Retinal pigment epithelial cell (primary cell): ENCODE measurements around the gene FAM76A.
"Not testable (repeated sequence)": the region's sequence is repeated elsewhere in the genome, so short reads cannot be mapped to it uniquely, and the experiment has no call there.

Source experiments
- DNase-seq: peaks from one replicate; pipeline ENCODE4 v3.0.0-alpha.2; 2010; ENCODE audit warnings: low read depth
- H3K4me3 ChIP-seq: 2 replicates; pipeline ENCODE4 v1.5.1; 2011; ENCODE audit warnings: mild to moderate bottlenecking, low read length, control low read depth, moderate library complexity
- TF ChIP-seq, protein P1 (sequence below): conservative IDR thresholded peaks from 2 replicates; pipeline ENCODE4 v1.5.1; 2011; ENCODE audit warnings: low read depth, low read length, control low read depth, inconsistent platforms

Gene FAM76A

DNA sequence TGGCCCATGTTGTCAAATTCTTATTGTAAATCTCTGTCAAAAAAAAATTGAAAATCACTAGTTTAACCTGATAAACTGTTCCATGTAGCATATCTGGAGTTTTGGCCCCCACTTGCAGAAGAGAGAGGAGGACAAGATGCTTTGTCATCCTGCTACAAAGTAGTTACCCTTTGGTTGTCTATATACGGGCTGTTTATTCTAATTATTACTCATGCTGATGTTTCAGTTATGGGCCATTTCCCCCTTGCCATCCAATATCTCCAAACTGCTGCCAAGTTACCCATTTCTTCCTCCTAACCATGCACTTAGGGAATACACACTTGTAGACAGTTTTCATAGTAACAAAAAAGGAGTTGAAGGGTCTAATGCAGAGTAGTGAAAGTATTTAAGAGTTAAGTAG lies 69.8 kb downstream of the FAM76A start:
- no peak overlapping the region for H3K4me3 ChIP-seq
- no peak for DNase-seq
- TF ChIP-seq, protein P1, sequence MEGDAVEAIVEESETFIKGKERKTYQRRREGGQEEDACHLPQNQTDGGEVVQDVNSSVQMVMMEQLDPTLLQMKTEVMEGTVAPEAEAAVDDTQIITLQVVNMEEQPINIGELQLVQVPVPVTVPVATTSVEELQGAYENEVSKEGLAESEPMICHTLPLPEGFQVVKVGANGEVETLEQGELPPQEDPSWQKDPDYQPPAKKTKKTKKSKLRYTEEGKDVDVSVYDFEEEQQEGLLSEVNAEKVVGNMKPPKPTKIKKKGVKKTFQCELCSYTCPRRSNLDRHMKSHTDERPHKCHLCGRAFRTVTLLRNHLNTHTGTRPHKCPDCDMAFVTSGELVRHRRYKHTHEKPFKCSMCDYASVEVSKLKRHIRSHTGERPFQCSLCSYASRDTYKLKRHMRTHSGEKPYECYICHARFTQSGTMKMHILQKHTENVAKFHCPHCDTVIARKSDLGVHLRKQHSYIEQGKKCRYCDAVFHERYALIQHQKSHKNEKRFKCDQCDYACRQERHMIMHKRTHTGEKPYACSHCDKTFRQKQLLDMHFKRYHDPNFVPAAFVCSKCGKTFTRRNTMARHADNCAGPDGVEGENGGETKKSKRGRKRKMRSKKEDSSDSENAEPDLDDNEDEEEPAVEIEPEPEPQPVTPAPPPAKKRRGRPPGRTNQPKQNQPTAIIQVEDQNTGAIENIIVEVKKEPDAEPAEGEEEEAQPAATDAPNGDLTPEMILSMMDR, result no peak

DNA sequence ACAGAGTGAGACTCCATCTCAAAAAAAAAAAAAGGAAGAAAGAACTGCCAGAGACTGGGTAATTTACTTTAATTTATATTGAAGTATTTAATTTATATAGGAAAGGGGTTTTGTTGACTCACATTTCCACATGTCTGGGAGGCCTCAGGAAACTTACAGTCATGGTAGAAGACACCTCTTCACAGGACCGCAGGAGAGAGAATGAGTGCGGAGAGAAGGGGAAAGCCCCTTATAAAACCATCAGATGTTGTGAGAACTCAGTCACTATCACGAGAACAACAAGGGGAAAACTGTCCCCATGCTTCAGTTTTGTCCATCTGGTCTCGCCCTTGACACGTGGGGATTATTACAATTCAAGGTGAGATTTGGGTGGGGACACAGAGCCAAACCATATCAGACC lies 79.0 kb downstream of the FAM76A start:
- TF ChIP-seq, protein P1, result no peak
- H3K4me3 ChIP-seq, result no peak overlapping the region
- no peak for DNase-seq

DNA sequence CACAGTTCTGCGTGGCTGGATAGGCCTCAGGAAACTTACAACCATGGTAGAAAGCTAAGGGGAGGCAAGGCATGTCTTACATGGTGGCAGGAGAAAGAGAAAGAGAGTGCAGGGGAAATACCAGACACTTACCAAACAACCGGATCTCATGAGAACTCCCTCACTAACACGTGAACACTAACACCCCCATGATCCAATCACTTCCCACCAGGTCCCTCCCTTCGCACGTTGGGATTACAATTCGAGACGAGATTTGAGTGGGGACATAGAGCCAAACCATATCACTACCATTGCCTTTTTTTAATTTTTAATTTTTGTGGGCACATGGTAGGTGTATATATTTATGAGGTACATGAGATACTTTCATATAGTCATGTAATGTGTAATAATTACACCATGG lies 81.0 kb downstream of the FAM76A start:
- H3K4me3 ChIP-seq, result no peak overlapping the region
- DNase-seq, result no peak
- TF ChIP-seq, protein P1, result no peak

GRCh38 chr1:27807385-27807784 lies 81.6 kb downstream of the FAM76A start:
- no peak for DNase-seq
- TF ChIP-seq, protein P1, result no peak
- no peak overlapping the region for H3K4me3 ChIP-seq

DNA sequence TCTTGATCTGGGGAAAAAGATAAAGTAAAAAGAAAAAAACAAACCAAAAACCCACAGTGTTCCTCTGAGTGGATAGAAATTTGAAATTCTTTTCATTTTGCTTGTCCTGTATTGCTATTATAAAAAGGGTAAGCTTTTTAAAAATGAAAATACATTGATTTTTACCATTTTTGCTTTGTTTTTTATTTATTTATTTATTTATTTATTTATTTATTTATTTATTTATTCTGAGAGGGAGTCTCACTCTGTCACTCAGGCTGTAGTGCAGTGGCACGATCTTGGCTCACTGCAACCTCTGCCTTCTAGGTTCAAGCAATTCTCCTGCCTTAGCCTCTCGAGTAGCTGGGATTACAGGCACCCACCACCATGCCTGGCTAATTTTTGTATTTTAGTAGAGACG lies 82.4 kb downstream of the FAM76A start:
- not testable (repeated sequence) for H3K4me3 ChIP-seq, DNase-seq

GRCh38 chr1:27809883-27810282 lies 84.1 kb downstream of the FAM76A start:
- TF ChIP-seq, protein P1, result no peak
- no peak overlapping the region for H3K4me3 ChIP-seq
- DNase-seq, result no peak

- no peak for DNase-seq
- no peak overlapping the region for H3K4me3 ChIP-seq
- TF ChIP-seq, protein P1, result no peak
Measured at GRCh38 chr1:27811741-27812500, 86.2 kb downstream of the FAM76A start.
